ENCODE measurements around the gene PRKCA. TPM values are rescaled to one million over a fixed set of nuclear protein-coding genes. Genes with fewer than 3 reads are reported as not detected.

The PRKCA gene
- total and polyA plus RNA-seq, 2 of the 13 experiments (the other 11 are each of a cell fraction or from before 2014, with no cell fraction given) = 18.5 to 21.5 TPM

- peak; percentile 27; the same call in 1 of the 2 replicates for TF ChIP-seq FOXP4 (CRISPR knock-in tag; IDR thresholded peaks at IDR 0.05)
- TF ChIP-seq ZNF256 (CRISPR knock-in tag; conservative IDR thresholded peaks at IDR 0.05) = 0 out of 2 replicates have a peak, but pooled peaks have one; percentile 47
- TF ChIP-seq IRX3 (CRISPR knock-in tag; IDR thresholded peaks at IDR 0.05; ENCODE audit: borderline replicate concordance, low read depth) = no peak
- peak; percentile 62; the same call in 1 of the 2 replicates for TF ChIP-seq HOXD1 (CRISPR knock-in tag; IDR thresholded peaks at IDR 0.05)
- 0 out of 2 replicates have a peak, but pooled peaks have one; percentile 29 for TF ChIP-seq ZBTB42 (CRISPR knock-in tag; IDR thresholded peaks at IDR 0.05)
- TF ChIP-seq ZNF790 (CRISPR knock-in tag; IDR thresholded peaks at IDR 0.05; ENCODE audit: borderline replicate concordance) = no peak
- TF ChIP-seq ZNF687 (CRISPR knock-in tag; IDR thresholded peaks at IDR 0.05) = peak; percentile 79
- TF ChIP-seq PHF21A (CRISPR knock-in tag; IDR thresholded peaks at IDR 0.05) = 0 out of 2 replicates have a peak, but pooled peaks have one; percentile 3
- TF ChIP-seq ARNT2 (CRISPR knock-in tag; IDR thresholded peaks at IDR 0.05; ENCODE audit: low read depth) = no peak
- 0 out of 2 replicates have a peak, but pooled peaks have one; percentile 22 for TF ChIP-seq ZHX2 (IDR thresholded peaks at IDR 0.05; ENCODE audit: low read depth)
- no peak for TF ChIP-seq ZHX2 (CRISPR knock-in tag; IDR thresholded peaks at IDR 0.05; ENCODE audit: borderline replicate concordance)
Observed at GRCh38 chr17:66416207-66416940, 114.0 kb downstream of the PRKCA start (continued).

Measured in HepG2 (cell line).